EH (cell line): Measurements from ENCODE around the gene SLC44A5.
"Not testable (repeated sequence)": the region's sequence is repeated elsewhere in the genome, so short reads cannot be mapped to it uniquely, and the experiment has no call there.

ENCODE experiments used
- DNase-seq: peaks from one replicate; pipeline ENCODE4 v3.0.0-alpha.2; 2015; ENCODE audit warnings: low read depth

The SLC44A5 gene

GRCh38 chr1:75273110-75273509 lies 337.8 kb downstream of the SLC44A5 start:
- no peak for DNase-seq

- peak; percentile 20 for DNase-seq
These were observed 345.1 kb downstream of the SLC44A5 start for GRCh38 chr1:75265792-75266191.

- DNase-seq = no peak
These were observed 346.8 kb downstream of the SLC44A5 start for GRCh38 chr1:75264112-75264511.

GRCh38 chr1:75263616-75264015 lies 347.3 kb downstream of the SLC44A5 start:
- DNase-seq = not testable (repeated sequence)

GRCh38 chr1:75261946-75262345 lies 349.0 kb downstream of the SLC44A5 start:
- DNase-seq = not testable (repeated sequence)

GRCh38 chr1:75258351-75258750 lies 352.6 kb downstream of the SLC44A5 start:
- no peak for DNase-seq

- DNase-seq = no peak
These were observed 353.5 kb downstream of the SLC44A5 start for GRCh38 chr1:75257424-75257823.

- not testable (repeated sequence) for DNase-seq
These were observed 360.8 kb downstream of the SLC44A5 start for GRCh38 chr1:75250114-75250513.

- DNase-seq = no peak
These were observed 365.7 kb downstream of the SLC44A5 start for GRCh38 chr1:75245239-75245638.

GRCh38 chr1:75243124-75243523 lies 367.8 kb downstream of the SLC44A5 start:
- DNase-seq = no peak

GRCh38 chr1:75237316-75237715 lies 373.6 kb downstream of the SLC44A5 start:
- no peak for DNase-seq

GRCh38 chr1:75234562-75234961 lies 376.4 kb downstream of the SLC44A5 start:
- DNase-seq = no peak

GRCh38 chr1:75233302-75233929 lies 377.5 kb downstream of the SLC44A5 start:
- peak; percentile 32 for DNase-seq

- DNase-seq = no peak
These were observed 390.8 kb downstream of the SLC44A5 start for GRCh38 chr1:75220072-75220471.

GRCh38 chr1:75214017-75214416 lies 396.9 kb downstream of the SLC44A5 start:
- no peak for DNase-seq

GRCh38 chr1:75211648-75212047 lies 399.3 kb downstream of the SLC44A5 start:
- DNase-seq = no peak

GRCh38 chr1:75208862-75209261 lies 402.1 kb downstream of the SLC44A5 start:
- no peak for DNase-seq

- DNase-seq = peak; percentile 40
These were observed 407.3 kb downstream of the SLC44A5 start for GRCh38 chr1:75203415-75204277.

- DNase-seq = no peak
These were observed 408.2 kb downstream of the SLC44A5 start for GRCh38 chr1:75202751-75203150.

GRCh38 chr1:75198761-75199160 lies 412.2 kb downstream of the SLC44A5 start:
- DNase-seq = no peak

- no peak for DNase-seq
These were observed 412.8 kb downstream of the SLC44A5 start for GRCh38 chr1:75198163-75198562.

- DNase-seq = no peak
These were observed 422.0 kb downstream of the SLC44A5 start for GRCh38 chr1:75188892-75189291.

- DNase-seq = not testable (repeated sequence)
These were observed 429.5 kb downstream of the SLC44A5 start for GRCh38 chr1:75181214-75181955.
